GM21515 (cell line): ENCODE results near the gene CYLC2.

Experiments used
- ATAC-seq: cut with Tn5 transposase; IDR thresholded peaks from one replicate; pipeline ENCODE4 v1.9.1; 2021; ENCODE audit not compliant: unreplicated experiment

CYLC2 gene, protein sequence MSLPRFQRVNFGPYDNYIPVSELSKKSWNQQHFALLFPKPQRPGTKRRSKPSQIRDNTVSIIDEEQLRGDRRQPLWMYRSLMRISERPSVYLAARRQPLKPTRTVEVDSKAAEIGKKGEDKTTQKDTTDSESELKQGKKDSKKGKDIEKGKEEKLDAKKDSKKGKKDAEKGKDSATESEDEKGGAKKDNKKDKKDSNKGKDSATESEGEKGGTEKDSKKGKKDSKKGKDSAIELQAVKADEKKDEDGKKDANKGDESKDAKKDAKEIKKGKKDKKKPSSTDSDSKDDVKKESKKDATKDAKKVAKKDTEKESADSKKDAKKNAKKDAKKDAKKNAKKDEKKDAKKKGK

GRCh38 chr9:102995033-102995432 is at the start of gene CYLC2:
TSS of gene CYLC2 (plus strand) at chr9:102995333. CDS start at chr9:102995381, 48 bp downstream.
- no peak for ATAC-seq

- ATAC-seq, result no peak
These were observed 44.8 kb upstream of the CYLC2 start for GRCh38 chr9:102950346-102950745.

GRCh38 chr9:102966999-102967398 is 28.1 kb upstream of the CYLC2 start:
- no peak for ATAC-seq

GRCh38 chr9:102967979-102968378 is 27.2 kb upstream of the CYLC2 start:
- ATAC-seq, result no peak

- ATAC-seq, result no peak
These were observed 22.4 kb upstream of the CYLC2 start for GRCh38 chr9:102972780-102973179.

DNA sequence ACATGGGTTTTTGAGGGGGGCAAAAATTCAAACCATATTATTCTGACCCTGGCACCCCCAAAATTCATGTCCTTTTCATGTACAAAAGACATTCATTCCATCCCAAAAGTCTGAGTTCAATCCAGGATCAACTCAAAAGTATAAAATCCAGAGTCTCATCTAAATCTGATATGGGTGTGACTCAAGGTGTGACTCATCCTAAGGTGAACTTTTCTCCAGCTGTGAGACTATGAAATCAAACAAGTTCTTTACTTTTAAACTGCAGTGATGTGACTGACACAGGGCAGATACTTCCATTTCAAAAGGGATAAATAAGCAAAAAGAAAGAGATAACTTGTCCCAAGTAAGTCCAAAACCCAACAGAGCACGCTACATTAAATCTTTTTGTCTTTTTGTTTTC is 20.6 kb upstream of the CYLC2 start:
- ATAC-seq, result no peak

GRCh38 chr9:102975251-102975650 is 19.9 kb upstream of the CYLC2 start:
- no peak for ATAC-seq

DNA sequence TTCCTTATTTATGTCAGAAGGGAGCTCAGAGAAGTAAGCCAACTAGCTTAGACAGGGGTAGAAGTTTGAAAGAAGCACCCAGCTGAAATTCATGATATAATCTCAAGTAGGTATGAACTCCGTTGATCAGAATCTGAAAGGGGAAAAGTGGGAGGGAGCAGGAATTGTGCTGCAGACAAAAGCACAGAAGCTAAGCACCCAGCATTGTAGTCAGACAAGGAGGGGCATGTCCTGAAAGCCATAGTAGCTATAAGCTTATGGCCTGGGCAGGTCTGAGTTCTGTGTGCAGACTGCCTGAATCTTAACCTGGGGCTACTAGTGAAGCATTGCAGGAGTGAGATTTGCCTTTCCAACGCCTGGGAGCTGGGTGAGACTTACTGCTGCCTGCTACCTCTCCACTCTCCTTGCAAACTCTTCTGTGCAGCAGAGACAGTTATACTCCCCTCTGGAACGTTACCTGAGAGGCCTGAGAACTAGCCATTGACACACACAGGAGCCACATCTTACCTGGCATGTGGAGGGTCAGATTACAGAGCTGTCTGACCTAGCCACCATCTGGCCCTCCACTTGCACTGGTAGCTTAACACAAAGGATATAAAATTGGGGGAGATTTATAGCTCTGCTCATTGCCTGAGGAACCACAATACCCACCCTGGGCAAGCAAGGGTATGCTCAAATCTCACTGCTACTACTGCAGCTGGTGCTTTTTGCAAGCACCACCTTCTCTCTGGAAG is 9.8 kb upstream of the CYLC2 start:
- no peak for ATAC-seq

DNA sequence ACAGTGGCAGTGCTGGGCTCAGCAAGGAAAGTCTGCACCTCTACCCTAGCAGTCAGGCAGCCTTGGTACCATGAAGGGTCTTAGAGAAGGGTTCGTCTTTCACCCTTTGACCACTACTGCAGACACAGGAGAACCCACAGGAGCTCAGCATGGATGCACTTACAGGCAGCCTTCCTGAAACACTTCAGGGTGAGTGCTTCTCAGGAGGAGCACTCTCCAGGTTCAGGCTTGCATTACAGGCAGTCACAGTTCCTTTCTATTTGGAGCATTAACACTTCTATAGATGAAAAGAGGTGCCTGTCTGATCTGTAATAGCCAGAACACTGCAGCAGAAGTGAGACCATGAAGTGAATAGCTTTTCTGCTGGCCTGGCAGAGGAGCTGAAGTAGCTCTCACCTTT is 8.7 kb upstream of the CYLC2 start:
- no peak for ATAC-seq

DNA sequence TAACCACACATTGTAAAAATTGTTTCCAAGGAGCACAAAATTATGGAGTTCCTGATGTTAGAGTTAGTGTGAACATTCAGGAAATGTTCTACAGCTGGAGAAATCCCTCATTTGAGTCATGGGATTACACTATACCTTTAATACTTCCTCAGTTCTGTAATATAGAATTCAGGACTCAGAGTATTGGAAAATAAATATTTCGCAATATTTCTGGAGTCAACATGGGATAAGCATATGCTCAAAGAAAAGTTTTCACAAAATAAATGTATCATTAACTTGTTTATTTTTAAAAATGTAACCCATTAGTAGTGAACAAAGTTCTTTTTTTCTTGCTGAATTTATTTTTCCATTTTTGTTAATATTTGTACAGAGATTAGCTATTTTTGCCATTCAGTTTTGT is 8.6 kb downstream of the CYLC2 start:
- ATAC-seq, result no peak

- ATAC-seq, result no peak
These were observed 19.1 kb downstream of the CYLC2 start for GRCh38 chr9:103014242-103014641.

DNA sequence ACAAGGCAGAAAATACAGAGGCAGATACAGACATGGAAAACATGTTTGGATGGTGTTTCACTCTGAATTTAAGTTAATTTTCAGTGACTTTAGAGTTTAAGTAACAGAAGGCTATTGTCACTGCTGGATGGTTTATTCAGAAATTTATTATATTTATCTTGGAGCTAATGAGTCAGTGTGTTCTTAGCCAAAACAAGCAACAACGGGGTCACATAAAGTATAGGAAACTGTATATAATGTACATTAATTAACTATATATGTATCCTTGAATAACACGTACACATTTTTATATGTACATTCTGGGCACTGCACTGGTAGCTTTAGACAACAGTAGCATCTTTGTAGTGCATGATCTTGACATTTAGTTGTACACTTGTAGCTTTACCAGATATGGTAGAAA is 30.7 kb downstream of the CYLC2 start:
- ATAC-seq, result no peak

DNA sequence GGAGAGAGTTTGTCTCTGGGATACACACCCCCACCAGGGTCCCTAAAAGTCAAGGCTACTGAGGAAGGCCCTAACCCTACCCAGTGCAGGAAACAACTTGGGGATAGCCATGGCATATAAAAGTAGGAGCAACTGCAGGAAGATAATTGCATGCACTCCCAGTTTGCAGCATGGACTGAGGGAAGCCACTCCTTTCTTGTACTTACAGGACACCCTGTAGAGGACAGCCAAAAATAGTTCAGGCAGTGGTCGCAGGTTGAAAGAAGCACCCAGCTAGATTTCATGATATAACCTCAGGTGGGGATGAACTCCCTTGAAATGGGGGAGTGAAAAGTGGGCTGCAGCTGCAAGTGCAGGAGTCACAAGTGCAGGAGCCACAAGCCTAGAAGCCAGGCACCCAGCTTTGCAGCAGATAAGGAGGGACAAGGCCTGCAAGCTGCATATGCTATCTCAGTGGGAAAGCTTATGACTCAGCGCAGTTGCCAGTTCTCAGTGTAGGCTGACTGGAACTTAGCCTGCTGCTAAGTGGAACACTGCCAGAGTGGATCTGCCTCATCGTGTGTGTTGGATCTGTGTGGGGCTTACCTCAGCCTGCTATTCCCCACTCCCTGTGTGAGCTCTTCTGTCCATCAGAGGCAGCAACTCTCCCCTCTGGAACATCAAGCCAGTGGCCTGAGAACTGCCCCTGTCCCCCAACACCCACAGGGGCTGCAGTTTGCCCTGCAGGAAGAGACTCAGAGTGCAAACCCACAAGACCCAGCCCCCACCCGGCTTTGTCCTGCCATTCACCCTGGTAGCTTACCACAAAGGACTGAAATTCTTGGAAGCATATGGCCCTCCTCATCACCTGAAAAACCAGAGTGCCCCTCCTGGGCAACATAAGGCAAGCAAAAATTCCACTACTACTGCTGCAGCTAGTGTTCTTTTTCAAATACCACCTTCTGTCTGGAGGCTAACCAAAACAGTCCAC is 42.7 kb downstream of the CYLC2 start:
- ATAC-seq, result no peak

DNA sequence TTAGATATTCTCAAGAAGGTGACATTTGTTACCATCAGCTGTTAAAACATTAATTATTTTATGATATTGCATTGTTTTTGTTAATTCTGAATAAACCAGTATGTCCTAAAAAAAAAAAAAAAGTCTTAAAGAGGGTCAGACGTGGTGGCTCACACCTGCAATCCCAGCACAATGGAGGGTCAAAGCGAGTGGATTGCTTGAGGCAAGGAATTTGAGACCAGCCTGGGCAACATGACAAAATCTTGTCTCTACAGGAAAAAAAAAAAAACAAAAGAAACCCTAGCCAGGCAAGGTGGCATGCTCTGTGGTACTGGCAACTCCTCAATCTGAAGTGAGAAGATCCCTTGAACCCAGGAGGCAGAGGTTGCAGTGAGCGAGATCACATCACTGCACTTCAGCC is 46.8 kb downstream of the CYLC2 start:
- no peak for ATAC-seq
